Natural killer cell (primary cell): ENCODE measurements around the gene RGS3. TPM values are rescaled to one million over a fixed set of nuclear protein-coding genes. Genes with fewer than 3 reads are reported as not detected.

Experiments
- ATAC-seq, 3 donors: fragments of 150-1000 bp in 2 of 3; fragments of 200-7000 bp in 1 of 3; cut with Tn5 transposase; 1 replicate in 1 of 3; 2 replicates in 2 of 3; pipeline ENCODE4 v1.10.0; 2021; ENCODE audit warnings: mild to moderate bottlenecking in 2 of 3, moderate library complexity in 2 of 3
- DNase-seq, 2 donors: peaks; one replicate each; pipeline versions ENCODE4 v3.0.0 to v3.0.0-alpha.2; 2013 to 2021; ENCODE audit warnings: mixed read lengths in 1 of 2
- H3K27ac ChIP-seq: one replicate; pipeline ENCODE4 v1.5.1; 2013; ENCODE audit warnings: mild to moderate bottlenecking, low read length
- H3K27me3 ChIP-seq: one replicate; pipeline ENCODE4 v1.6.1; 2013; ENCODE audit warnings: low read length; ENCODE audit not compliant: control insufficient read depth, insufficient read depth
- H3K36me3 ChIP-seq: one replicate; pipeline ENCODE4 v1.6.1; 2013; ENCODE audit warnings: low read length; ENCODE audit not compliant: control insufficient read depth, insufficient read depth
- H3K4me1 ChIP-seq: one replicate; pipeline ENCODE4 v1.6.1; 2013; ENCODE audit warnings: low read length; ENCODE audit not compliant: control insufficient read depth, insufficient read depth
- H3K4me3 ChIP-seq: one replicate; pipeline ENCODE4 v1.5.1; 2013; ENCODE audit warnings: low read length
- H3K9me3 ChIP-seq: one replicate; pipeline ENCODE4 v1.6.1; 2013; ENCODE audit warnings: low read length; ENCODE audit not compliant: control insufficient read depth, insufficient read depth
- H3K27ac Mint-ChIP-seq, 2 donors: one replicate each; pipeline ENCODE4 v1.8.0; 2022; ENCODE audit warnings: mild to moderate bottlenecking in 2 of 2, mixed read lengths in 2 of 2, moderate library complexity in 1 of 2
- H3K27me3 Mint-ChIP-seq, 2 donors: one replicate each; pipeline ENCODE4 v1.8.0; 2022; ENCODE audit warnings: low read depth in 2 of 2, mixed read lengths in 2 of 2
- H3K36me3 Mint-ChIP-seq: one replicate; pipeline ENCODE4 v1.8.0; 2022; ENCODE audit warnings: mixed read lengths
- H3K4me1 Mint-ChIP-seq, 2 donors: one replicate each; pipeline ENCODE4 v1.8.0; 2022; ENCODE audit warnings: mixed read lengths in 2 of 2
- H3K4me3 Mint-ChIP-seq: one replicate; pipeline ENCODE4 v1.8.0; 2022; ENCODE audit warnings: mild to moderate bottlenecking, moderate library complexity, mixed read lengths
- H3K9me3 Mint-ChIP-seq, 2 donors: one replicate each; pipeline ENCODE4 v1.8.0; 2022; ENCODE audit warnings: mixed read lengths in 2 of 2
- CTCF ChIP-seq: fragments of 200-600 bp; IDR thresholded peaks from one replicate; pipeline ENCODE4 v1.8.0; 2022; ENCODE audit warnings: antibody characterized with exemption
- WGBS: methylation state at CpG from one replicate; pipeline ENCODE4 v1.1.7; 2013; ENCODE audit warnings: missing lambda C conversion rate; ENCODE audit not compliant: insufficient coverage; 5-methylcytosine and 5-hydroxymethylcytosine counted together
- intact Hi-C: fragments of 100-400 bp; cut with micrococcal nuclease; formaldehyde crosslinking; loops from one replicate; pipeline ENCODE4 v1.14.2; 2022
- total RNA-seq, 4 donors: library from RNA; stranded (reverse); fragments of 120-200 nt in 1 of 4; gene quantifications; one replicate each; pipeline versions ENCODE4 v1.2.3 to v1.2.4, GENCODE V29; 2013 to 2022

RGS3 gene
- total RNA-seq, 3 donors from 2014 or later (not counting 1 experiment from before 2014, with no cell fraction given), result 148 to 269 (median 190) TPM

DNA sequence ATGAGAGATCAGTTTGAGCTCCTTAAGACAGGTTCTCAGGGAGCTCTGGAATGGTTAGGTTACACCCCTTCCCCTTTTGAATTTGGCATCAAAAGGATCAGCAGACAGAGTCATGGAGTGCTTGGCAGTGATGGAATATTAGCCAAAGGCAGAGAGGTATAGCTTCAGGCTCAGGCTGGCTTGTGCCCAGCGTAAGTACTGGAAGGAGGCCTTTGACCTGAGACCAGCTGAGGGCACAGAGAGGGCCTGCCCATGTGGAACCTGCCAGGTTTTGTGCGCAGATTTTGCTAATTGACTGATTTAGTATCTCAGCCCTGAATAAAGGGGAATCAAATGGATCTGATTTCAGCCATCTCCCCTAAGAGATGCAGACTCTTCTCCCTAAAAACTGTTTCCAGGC, 81.5 kb downstream of the RGS3 start:
- no peak overlapping the region for H3K4me3 ChIP-seq
- Mint-ChIP-seq H3K27me3 (no peaks in the 10 kb centered on the region), H3K9me3 (no peaks in the 10 kb centered on the region), H3K27ac (peak overlapping the region; percentile 90 to 98), H3K4me3 (no peak overlapping the region), H3K36me3 (peaks cover 8% of the 10 kb centered on the region), H3K4me1 (peaks cover 96% of the 10 kb centered on the region in 2 donors)
- 95% methylated on average over 2 of the region's 2 CpGs for WGBS
- H3K27me3 ChIP-seq, result no peaks in the 10 kb centered on the region
- ATAC-seq (no peak), DNase-seq (no peak)
- peaks cover 72% of the 10 kb centered on the region for H3K36me3 ChIP-seq
- no peaks in the 10 kb centered on the region for H3K9me3 ChIP-seq
- no peak overlapping the region for H3K27ac ChIP-seq
- no peak for TF ChIP-seq CTCF
- H3K4me1 ChIP-seq, result peaks cover 77% of the 10 kb centered on the region
- intact Hi-C loops, result no loop called here

- intact Hi-C loops, result no loop called here
- ATAC-seq (no peak), DNase-seq (no peak)
- H3K4me3 ChIP-seq, result no peak overlapping the region
- Mint-ChIP-seq H3K27me3 (no peaks in the 10 kb centered on the region), H3K27ac (peak overlapping the region; percentile 90 to 98), H3K4me3 (peak overlapping the region; percentile 57), H3K36me3 (peaks cover 8% of the 10 kb centered on the region), H3K4me1 (peaks cover 81 to 89% of the 10 kb centered on the region in 2 donors), H3K9me3 (no peaks in the 10 kb centered on the region)
- peaks cover 60% of the 10 kb centered on the region for H3K36me3 ChIP-seq
- peak overlapping the region; percentile 54 for H3K27ac ChIP-seq
- no peak for TF ChIP-seq CTCF
- no peaks in the 10 kb centered on the region for H3K27me3 ChIP-seq
- 87% methylated on average over 5 of the region's 5 CpGs for WGBS
- H3K4me1 ChIP-seq, result peaks cover 63% of the 10 kb centered on the region
- no peaks in the 10 kb centered on the region for H3K9me3 ChIP-seq
Measured at GRCh38 chr9:113546566-113546965, 83.0 kb downstream of the RGS3 start.

DNA sequence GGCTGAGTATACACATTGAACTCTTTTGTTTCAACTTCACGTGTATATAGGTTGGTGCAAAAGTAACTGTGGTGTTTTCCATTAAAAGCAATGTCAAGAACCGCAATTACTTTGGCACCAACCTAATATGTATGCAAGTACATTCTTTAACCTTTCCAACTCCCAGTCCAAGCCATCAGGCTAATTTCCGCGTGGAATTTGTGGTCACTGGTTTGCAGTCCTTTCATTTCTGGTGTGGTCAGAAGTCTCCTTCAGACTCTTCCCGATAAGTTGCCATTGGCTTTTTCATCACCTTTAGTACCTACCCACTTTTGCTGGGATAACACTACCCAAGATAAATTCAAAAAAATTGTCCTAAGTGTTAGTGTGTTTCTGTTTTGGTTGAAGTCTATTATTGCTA, 84.0 kb downstream of the RGS3 start:
- intact Hi-C loops, result no loop called here
- Mint-ChIP-seq H3K36me3 (no peaks in the 10 kb centered on the region), H3K27ac (peak overlapping the region; percentile 90 to 98), H3K27me3 (no peaks in the 10 kb centered on the region), H3K9me3 (no peaks in the 10 kb centered on the region), H3K4me1 (peaks cover 72 to 79% of the 10 kb centered on the region in 2 donors), H3K4me3 (peak overlapping the region; percentile 80)
- peak overlapping the region; percentile 54 for H3K27ac ChIP-seq
- ATAC-seq, result no peak
- TF ChIP-seq CTCF, result no peak
- WGBS, result 90% methylated on average over 4 of the region's 5 CpGs
- no peaks in the 10 kb centered on the region for H3K27me3 ChIP-seq
- H3K4me3 ChIP-seq, result no peak overlapping the region
- peaks cover 54% of the 10 kb centered on the region for H3K4me1 ChIP-seq
- no peaks in the 10 kb centered on the region for H3K9me3 ChIP-seq
- no peak for DNase-seq
- H3K36me3 ChIP-seq, result peaks cover 53% of the 10 kb centered on the region
